DOHH2 (cell line): ENCODE measurements around the gene ABCB8.

Experiments used
- EZH2phosphoT487 ChIP-seq: fragments of 200-600 bp; sonication (generic); IDR thresholded peaks from 2 replicates; pipeline ENCODE4 v1.6.1; 2017; ENCODE audit warnings: borderline replicate concordance, mild to moderate bottlenecking, antibody characterized with exemption, low read length, moderate library complexity, mixed read lengths
- TF ChIP-seq, protein P1 (sequence below): fragments of 200-600 bp; sonication (generic); IDR thresholded peaks from one replicate; pipeline ENCODE4 v1.5.1; 2014; ENCODE audit warnings: antibody characterized with exemption, mild to moderate bottlenecking, low read depth, low read length; ENCODE audit not compliant: poor library complexity, severe bottlenecking

DNA sequence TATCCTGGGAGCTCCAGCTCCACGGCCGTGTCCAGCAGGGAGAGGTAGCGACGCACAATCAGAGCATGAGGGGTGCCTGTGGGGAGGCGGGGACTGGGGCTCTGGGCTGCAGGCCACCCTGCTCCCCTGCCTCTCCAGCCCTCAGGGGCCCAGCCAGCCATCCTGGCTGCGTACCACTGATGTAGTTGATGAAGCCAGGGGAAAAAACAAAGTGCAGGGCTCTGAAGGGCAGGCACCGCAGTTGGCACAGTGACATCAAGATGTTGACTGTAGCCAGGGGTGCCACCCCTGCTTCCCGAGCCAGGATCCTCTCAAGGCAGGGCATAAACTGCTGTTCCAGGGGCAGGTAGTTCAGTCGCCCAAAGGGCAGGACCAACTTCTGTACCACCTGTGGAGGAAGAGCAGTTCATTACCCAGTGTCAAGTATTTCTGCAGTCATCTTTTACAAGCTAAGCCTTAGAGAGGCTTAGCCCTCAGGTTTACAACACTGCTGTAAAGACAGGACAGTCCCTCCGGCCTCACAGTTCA is 49.5 kb downstream of the ABCB8 start:
- TF ChIP-seq, protein P1, sequence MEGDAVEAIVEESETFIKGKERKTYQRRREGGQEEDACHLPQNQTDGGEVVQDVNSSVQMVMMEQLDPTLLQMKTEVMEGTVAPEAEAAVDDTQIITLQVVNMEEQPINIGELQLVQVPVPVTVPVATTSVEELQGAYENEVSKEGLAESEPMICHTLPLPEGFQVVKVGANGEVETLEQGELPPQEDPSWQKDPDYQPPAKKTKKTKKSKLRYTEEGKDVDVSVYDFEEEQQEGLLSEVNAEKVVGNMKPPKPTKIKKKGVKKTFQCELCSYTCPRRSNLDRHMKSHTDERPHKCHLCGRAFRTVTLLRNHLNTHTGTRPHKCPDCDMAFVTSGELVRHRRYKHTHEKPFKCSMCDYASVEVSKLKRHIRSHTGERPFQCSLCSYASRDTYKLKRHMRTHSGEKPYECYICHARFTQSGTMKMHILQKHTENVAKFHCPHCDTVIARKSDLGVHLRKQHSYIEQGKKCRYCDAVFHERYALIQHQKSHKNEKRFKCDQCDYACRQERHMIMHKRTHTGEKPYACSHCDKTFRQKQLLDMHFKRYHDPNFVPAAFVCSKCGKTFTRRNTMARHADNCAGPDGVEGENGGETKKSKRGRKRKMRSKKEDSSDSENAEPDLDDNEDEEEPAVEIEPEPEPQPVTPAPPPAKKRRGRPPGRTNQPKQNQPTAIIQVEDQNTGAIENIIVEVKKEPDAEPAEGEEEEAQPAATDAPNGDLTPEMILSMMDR = no peak
- TF ChIP-seq EZH2phosphoT487 = no peak
